ENCODE measurements around the gene HOXA6.

HOXA6 gene

GRCh38 chr7:27191833-27192545, 44.4 kb upstream of the HOXA6 start:
- no peak overlapping the region for H3K4me3 ChIP-seq (ENCODE audit: low read length)
- no peak for DNase-seq (ENCODE audit: low read depth)
- TF ChIP-seq, protein P1, sequence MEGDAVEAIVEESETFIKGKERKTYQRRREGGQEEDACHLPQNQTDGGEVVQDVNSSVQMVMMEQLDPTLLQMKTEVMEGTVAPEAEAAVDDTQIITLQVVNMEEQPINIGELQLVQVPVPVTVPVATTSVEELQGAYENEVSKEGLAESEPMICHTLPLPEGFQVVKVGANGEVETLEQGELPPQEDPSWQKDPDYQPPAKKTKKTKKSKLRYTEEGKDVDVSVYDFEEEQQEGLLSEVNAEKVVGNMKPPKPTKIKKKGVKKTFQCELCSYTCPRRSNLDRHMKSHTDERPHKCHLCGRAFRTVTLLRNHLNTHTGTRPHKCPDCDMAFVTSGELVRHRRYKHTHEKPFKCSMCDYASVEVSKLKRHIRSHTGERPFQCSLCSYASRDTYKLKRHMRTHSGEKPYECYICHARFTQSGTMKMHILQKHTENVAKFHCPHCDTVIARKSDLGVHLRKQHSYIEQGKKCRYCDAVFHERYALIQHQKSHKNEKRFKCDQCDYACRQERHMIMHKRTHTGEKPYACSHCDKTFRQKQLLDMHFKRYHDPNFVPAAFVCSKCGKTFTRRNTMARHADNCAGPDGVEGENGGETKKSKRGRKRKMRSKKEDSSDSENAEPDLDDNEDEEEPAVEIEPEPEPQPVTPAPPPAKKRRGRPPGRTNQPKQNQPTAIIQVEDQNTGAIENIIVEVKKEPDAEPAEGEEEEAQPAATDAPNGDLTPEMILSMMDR (conservative IDR thresholded peaks at IDR 0.05; ENCODE audit: low read length): no peak

DNA sequence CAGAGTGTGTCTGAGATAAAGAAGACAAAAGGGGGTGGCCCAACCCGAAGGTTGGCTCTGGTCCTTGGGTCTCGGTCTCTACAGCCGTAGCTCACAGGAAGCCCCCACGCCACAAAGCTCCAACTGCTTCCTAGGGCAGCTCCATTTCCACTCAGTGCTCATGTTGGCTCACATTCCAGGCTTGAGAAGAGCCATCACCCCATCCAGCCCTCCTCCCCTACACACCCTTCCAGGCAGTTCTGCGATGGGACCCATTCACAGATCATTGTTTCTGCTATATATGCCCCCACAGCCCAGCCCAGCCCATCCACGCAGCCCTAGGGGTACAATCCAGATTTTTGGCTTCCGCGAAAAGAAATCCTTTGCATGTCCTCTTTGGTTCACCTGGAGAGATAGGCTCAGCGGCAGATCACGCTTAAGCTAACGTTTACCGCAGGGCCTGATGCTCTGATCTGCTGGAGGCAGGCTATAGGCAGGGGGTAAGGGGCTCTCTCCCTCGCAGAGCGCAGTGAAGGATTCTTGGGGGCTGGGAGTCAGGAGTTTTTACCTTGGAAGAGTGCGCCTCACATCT, 43.7 kb upstream of the HOXA6 start:
- no peak for DNase-seq (ENCODE audit: low read depth)
- TF ChIP-seq, protein P1 (conservative IDR thresholded peaks at IDR 0.05; ENCODE audit: low read length): no peak

GRCh38 chr7:27189997-27190748, 42.6 kb upstream of the HOXA6 start:
- no peak overlapping the region for H3K4me3 ChIP-seq (ENCODE audit: low read length)
- no peak for DNase-seq (ENCODE audit: low read depth)
- TF ChIP-seq, protein P1 (conservative IDR thresholded peaks at IDR 0.05; ENCODE audit: low read length): no peak

More for the DNA sequence above, 43.7 kb upstream of the HOXA6 start:
- H3K4me3 ChIP-seq (ENCODE audit: low read length): no peak overlapping the region

DNA sequence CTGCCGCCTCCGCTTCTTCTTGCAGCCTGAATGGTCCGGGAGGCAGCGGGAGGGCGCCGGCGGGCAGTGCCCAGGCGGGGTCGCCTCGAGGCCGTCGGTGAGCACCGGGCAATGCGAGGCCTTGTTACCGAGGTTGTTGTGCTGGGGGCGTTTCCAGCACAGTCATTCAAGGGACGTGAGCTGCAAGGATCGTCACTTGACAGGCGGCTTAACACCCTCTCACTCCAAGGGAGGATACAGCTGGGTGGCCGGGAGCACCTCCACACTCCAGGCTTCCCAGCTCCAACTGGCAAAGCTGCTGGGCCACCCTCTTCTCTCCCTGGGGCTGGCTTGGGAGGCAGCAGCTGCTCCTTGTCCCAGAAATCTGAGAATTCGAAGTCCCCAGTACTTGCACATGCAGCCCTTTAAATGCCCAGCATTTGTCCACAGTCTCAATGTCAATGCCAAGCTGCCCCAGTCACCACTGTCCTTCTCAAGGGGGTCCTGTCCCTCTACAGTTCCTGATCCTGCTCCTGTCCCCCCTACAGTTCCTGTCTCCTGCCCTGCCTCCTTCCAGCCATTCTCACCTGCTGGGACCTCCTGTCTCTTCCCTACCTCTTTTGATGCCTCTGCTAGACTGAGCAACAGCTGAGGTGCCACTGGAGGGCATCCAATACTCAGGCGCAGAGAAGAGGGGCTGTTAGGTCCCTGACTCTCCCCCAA, 41.9 kb upstream of the HOXA6 start:
- TF ChIP-seq, protein P1 (conservative IDR thresholded peaks at IDR 0.05; ENCODE audit: low read length): no peak
- H3K4me3 ChIP-seq (ENCODE audit: low read length): no peak overlapping the region
- no peak for DNase-seq (ENCODE audit: low read depth)

DNA sequence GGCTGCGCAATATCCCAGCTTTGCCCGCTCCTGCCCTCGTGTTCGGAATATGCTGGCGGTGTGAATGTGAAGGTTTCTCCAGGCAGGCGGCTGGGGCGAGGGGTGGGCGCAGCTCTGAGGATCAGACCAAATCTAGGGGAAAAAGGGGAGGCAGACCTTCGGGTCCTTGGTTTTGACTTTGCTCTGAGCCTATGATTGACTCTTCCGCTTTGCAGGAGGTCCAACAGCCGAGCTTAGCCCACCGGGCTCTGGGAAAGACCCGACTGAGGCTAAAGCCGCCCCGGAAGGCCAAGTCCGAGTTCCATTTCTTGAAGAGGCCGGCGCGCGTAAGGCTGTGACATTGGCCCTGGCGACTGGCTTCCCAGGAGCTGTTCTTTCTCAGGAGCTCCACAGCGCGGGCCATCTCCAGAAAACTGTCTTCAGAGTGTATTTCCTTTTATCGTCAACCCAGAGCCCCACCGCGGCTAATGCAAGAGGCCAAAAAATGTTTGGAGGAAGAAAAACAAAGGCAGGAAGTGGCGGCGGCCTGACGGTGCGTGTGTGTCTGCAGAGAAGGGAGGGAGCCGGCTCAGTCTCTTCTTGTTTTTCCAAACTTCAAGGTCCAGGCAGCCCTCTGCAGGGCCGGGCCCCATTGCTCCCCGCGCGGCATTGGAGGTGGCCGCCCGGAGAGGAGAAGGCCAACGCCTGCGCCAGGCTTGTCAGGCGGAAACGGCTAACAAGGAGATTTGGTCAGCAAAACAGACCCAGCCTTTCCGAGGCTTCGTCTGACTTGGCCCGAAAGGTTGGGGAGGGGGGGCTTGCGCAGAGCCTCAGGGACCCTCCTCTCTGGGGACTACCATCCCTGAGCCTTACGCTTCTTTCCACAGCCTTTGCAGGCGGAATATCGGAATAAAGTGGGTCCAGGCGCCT, 41.1 kb upstream of the HOXA6 start:
- H3K4me3 ChIP-seq (ENCODE audit: low read length): peak overlapping the region; percentile 22
- TF ChIP-seq, protein P1 (conservative IDR thresholded peaks at IDR 0.05; ENCODE audit: low read length): no peak
- DNase-seq (ENCODE audit: low read depth): no peak
